Brain microvascular endothelial cell (primary cell): ENCODE results near the gene CPN2.

Experiments
- DNase-seq: peaks from one replicate; pipeline ENCODE4 v3.0.0-alpha.2; 2020
- H3K27ac ChIP-seq: fragments of 250-450 bp; sonication (Bioruptor Pico); 2 replicates; pipeline ENCODE4 v1.5.1; 2020; ENCODE audit warnings: mild to moderate bottlenecking, moderate library complexity
- H3K27me3 ChIP-seq: fragments of 250-450 bp; sonication (Bioruptor Pico); replicated peaks from 2 replicates; pipeline ENCODE4 v1.5.1; 2020; ENCODE audit warnings: mild to moderate bottlenecking
- H3K36me3 ChIP-seq: fragments of 250-450 bp; sonication (Bioruptor Pico); replicated peaks from 2 replicates; pipeline ENCODE4 v1.5.1; 2020; ENCODE audit warnings: mild to moderate bottlenecking
- H3K4me3 ChIP-seq: 2 replicates; pipeline ENCODE4 v1.5.1; 2011; ENCODE audit warnings: low read depth, mild to moderate bottlenecking, control low read depth, low read length, moderate library complexity
- CTCF ChIP-seq: IDR thresholded peaks from 2 replicates; pipeline ENCODE4 v1.5.1; 2011; ENCODE audit warnings: low read depth, mild to moderate bottlenecking, moderate library complexity, low read length, control low read depth, inconsistent platforms; ENCODE audit errors: missing control alignments
- in situ Hi-C: cut with HindIII; loops from 2 replicates; pipeline ENCODE4 v1.10.0; 2017; ENCODE audit warnings: low sequenced_read_pairs, low pct_ligation_motif_present

Gene CPN2

GRCh38 chr3:194387926-194388418 lies 36.8 kb upstream of the CPN2 start:
- TF ChIP-seq CTCF = no peak
- in situ Hi-C loops = no loop called here

GRCh38 chr3:194387276-194387675 lies 36.1 kb upstream of the CPN2 start:
- in situ Hi-C loops = no loop called here
- no peak overlapping the region for H3K4me3 ChIP-seq
- no peaks in the 10 kb centered on the region for H3K36me3 ChIP-seq
- H3K27ac ChIP-seq = no peak overlapping the region
- no peak for DNase-seq
- no peak for TF ChIP-seq CTCF
- H3K27me3 ChIP-seq = peaks cover 8% of the 10 kb centered on the region

More at GRCh38 chr3:194387926-194388418, 36.8 kb upstream of the CPN2 start:
- no peak overlapping the region for H3K27ac ChIP-seq
- no peak for DNase-seq
- no peak overlapping the region for H3K4me3 ChIP-seq
- peaks cover 5% of the 10 kb centered on the region for H3K27me3 ChIP-seq
- H3K36me3 ChIP-seq = no peaks in the 10 kb centered on the region

GRCh38 chr3:194386648-194387047 lies 35.5 kb upstream of the CPN2 start:
- in situ Hi-C loops = no loop called here

GRCh38 chr3:194386066-194386465 lies 34.9 kb upstream of the CPN2 start:
- H3K4me3 ChIP-seq = no peak overlapping the region
- H3K27me3 ChIP-seq = peaks cover 9% of the 10 kb centered on the region
- in situ Hi-C loops = no loop called here
- TF ChIP-seq CTCF = no peak
- no peak overlapping the region for H3K27ac ChIP-seq
- no peak for DNase-seq
- no peaks in the 10 kb centered on the region for H3K36me3 ChIP-seq

More at GRCh38 chr3:194386648-194387047, 35.5 kb upstream of the CPN2 start:
- H3K27ac ChIP-seq = no peak overlapping the region
- H3K27me3 ChIP-seq = peaks cover 8% of the 10 kb centered on the region
- no peak overlapping the region for H3K4me3 ChIP-seq
- TF ChIP-seq CTCF = no peak
- no peak for DNase-seq
- no peaks in the 10 kb centered on the region for H3K36me3 ChIP-seq

DNA sequence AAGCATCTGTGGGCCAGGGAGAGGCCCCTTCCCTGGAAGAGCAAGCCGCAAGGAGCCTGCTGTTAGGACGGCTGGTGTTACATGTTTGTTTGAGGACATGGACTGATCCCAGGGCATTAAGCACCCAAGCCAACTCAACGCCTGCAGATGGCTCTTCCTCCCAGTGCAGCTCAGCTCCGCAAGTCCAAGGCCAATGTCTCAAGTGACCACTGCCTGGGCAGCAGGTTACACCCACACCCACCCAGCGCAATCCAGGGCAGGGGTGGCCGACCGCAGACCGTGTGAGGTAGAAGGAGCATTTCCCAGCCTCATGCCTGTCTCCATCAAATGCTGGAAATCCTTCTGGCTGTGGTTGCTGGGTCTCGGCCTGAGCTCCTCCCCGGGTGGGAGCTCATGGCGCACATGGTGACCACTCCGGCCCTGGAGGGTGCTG lies 33.5 kb upstream of the CPN2 start:
- peaks cover 20% of the 10 kb centered on the region for H3K27me3 ChIP-seq
- no peak overlapping the region for H3K4me3 ChIP-seq
- in situ Hi-C loops = no loop called here
- no peaks in the 10 kb centered on the region for H3K36me3 ChIP-seq
- DNase-seq = no peak
- TF ChIP-seq CTCF = no peak
- no peak overlapping the region for H3K27ac ChIP-seq

DNA sequence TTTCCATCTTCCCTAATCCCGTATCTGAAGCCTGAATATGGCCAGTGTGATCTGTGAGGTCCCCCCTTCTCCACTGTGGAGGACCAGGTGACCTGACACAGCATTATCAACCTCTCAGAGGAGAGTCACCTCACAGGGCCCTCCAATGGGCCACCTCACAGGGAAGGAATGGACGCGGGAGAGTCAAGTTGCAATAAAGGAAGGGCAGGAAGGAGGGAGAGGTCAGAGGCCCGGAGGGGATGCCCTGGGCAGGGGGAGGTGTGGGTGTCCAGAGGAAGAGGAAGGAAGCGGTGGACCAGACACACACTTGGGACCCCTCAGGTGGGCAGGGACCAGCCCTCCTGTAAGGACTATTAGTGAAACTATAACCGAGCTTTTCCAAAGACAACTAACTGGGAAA lies 33.0 kb upstream of the CPN2 start:
- no peak for DNase-seq
- Histone ChIP-seq H3K36me3 (no peaks in the 10 kb centered on the region), H3K4me3 (no peak overlapping the region), H3K27me3 (peaks cover 20% of the 10 kb centered on the region), H3K27ac (no peak overlapping the region)
- no peak for TF ChIP-seq CTCF
- in situ Hi-C loops = no loop called here
